IPS-18a (cell line): ENCODE measurements around the gene RIBC1.

ENCODE experiments used
- H3K27ac ChIP-seq: one replicate; pipeline ENCODE4 v1.5.1; 2013; ENCODE audit warnings: low read length
- H3K27me3 ChIP-seq: one replicate; pipeline ENCODE4 v1.6.1; 2013; ENCODE audit warnings: mild to moderate bottlenecking, low read length; ENCODE audit not compliant: control insufficient read depth, insufficient read depth
- H3K36me3 ChIP-seq: one replicate; pipeline ENCODE4 v1.6.1; 2013; ENCODE audit warnings: low read depth, low read length; ENCODE audit not compliant: control insufficient read depth
- H3K4me1 ChIP-seq: one replicate; pipeline ENCODE4 v1.6.1; 2013; ENCODE audit warnings: low read depth, low read length; ENCODE audit not compliant: control insufficient read depth
- H3K4me3 ChIP-seq: one replicate; pipeline ENCODE4 v1.5.1; 2013; ENCODE audit warnings: low read length
- H3K9ac ChIP-seq: one replicate; pipeline ENCODE4 v1.6.1; 2013; ENCODE audit warnings: mild to moderate bottlenecking, low read length, moderate library complexity
- H3K9me3 ChIP-seq: one replicate; pipeline ENCODE4 v1.6.1; 2013; ENCODE audit warnings: low read depth, low read length; ENCODE audit not compliant: control insufficient read depth

The RIBC1 gene

GRCh38 chrX:53422861-53423306 is at the start of gene RIBC1:
RIBC1 (plus strand) TSS chrX:53422873; CDS start chrX:53426277, 3,404 bp downstream.
- Histone ChIP-seq H3K9me3 (no peaks in the 10 kb centered on the region), H3K4me1 (peaks cover 4% of the 10 kb centered on the region), H3K36me3 (no peaks in the 10 kb centered on the region), H3K4me3 (peak within 1 kb of the TSS; percentile 93), H3K9ac (peak within 1 kb of the TSS; percentile 98), H3K27ac (peak within 1 kb of the TSS; percentile 90), H3K27me3 (no peaks in the 10 kb centered on the region)

- Histone ChIP-seq H3K9me3 (peaks cover 12% of the 10 kb centered on the region), H3K27me3 (no peaks in the 10 kb centered on the region), H3K27ac (no peak overlapping the region), H3K36me3 (no peaks in the 10 kb centered on the region), H3K4me3 (no peak overlapping the region), H3K9ac (no peak overlapping the region), H3K4me1 (no peaks in the 10 kb centered on the region)
Measured at GRCh38 chrX:53373307-53373706, 49.4 kb upstream of the RIBC1 start.

- H3K27ac ChIP-seq: no peak overlapping the region
- no peak overlapping the region for H3K9ac ChIP-seq
- no peak overlapping the region for H3K4me3 ChIP-seq
- peaks cover 14% of the 10 kb centered on the region for H3K9me3 ChIP-seq
- no peaks in the 10 kb centered on the region for H3K4me1 ChIP-seq
- H3K36me3 ChIP-seq: peaks cover 3% of the 10 kb centered on the region
- H3K27me3 ChIP-seq: no peaks in the 10 kb centered on the region
Measured at GRCh38 chrX:53374222-53374820, 48.4 kb upstream of the RIBC1 start.

- no peaks in the 10 kb centered on the region for H3K27me3 ChIP-seq
- H3K4me1 ChIP-seq: no peaks in the 10 kb centered on the region
- peaks cover 14% of the 10 kb centered on the region for H3K9me3 ChIP-seq
- H3K36me3 ChIP-seq: peaks cover 9% of the 10 kb centered on the region
- H3K9ac ChIP-seq: no peak overlapping the region
- no peak overlapping the region for H3K4me3 ChIP-seq
- H3K27ac ChIP-seq: no peak overlapping the region
Measured at GRCh38 chrX:53374923-53375322, 47.8 kb upstream of the RIBC1 start.

- no peak overlapping the region for H3K4me3 ChIP-seq
- no peaks in the 10 kb centered on the region for H3K4me1 ChIP-seq
- H3K9me3 ChIP-seq: peaks cover 14% of the 10 kb centered on the region
- peaks cover 16% of the 10 kb centered on the region for H3K36me3 ChIP-seq
- H3K9ac ChIP-seq: no peak overlapping the region
- no peak overlapping the region for H3K27ac ChIP-seq
- H3K27me3 ChIP-seq: no peaks in the 10 kb centered on the region
Measured at GRCh38 chrX:53376888-53377287, 45.8 kb upstream of the RIBC1 start.

GRCh38 chrX:53377464-53377863 is 45.2 kb upstream of the RIBC1 start:
- Histone ChIP-seq H3K4me3 (no peak overlapping the region), H3K27ac (no peak overlapping the region), H3K9ac (no peak overlapping the region), H3K9me3 (peaks cover 14% of the 10 kb centered on the region), H3K4me1 (no peaks in the 10 kb centered on the region), H3K36me3 (peaks cover 21% of the 10 kb centered on the region), H3K27me3 (no peaks in the 10 kb centered on the region)

- Histone ChIP-seq H3K36me3 (peaks cover 35% of the 10 kb centered on the region), H3K9ac (no peak overlapping the region)
Measured at GRCh38 chrX:53379008-53379710, 43.5 kb upstream of the RIBC1 start.

GRCh38 chrX:53379747-53380146 is 42.9 kb upstream of the RIBC1 start:
- H3K27ac ChIP-seq: no peak overlapping the region
- H3K27me3 ChIP-seq: no peaks in the 10 kb centered on the region
- peaks cover 37% of the 10 kb centered on the region for H3K36me3 ChIP-seq
- H3K9ac ChIP-seq: no peak overlapping the region
- no peak overlapping the region for H3K4me3 ChIP-seq
- H3K9me3 ChIP-seq: peaks cover 8% of the 10 kb centered on the region
- H3K4me1 ChIP-seq: no peaks in the 10 kb centered on the region

More at GRCh38 chrX:53379008-53379710, 43.5 kb upstream of the RIBC1 start:
- no peaks in the 10 kb centered on the region for H3K27me3 ChIP-seq
- no peak overlapping the region for H3K4me3 ChIP-seq
- no peak overlapping the region for H3K27ac ChIP-seq
- H3K4me1 ChIP-seq: no peaks in the 10 kb centered on the region
- peaks cover 10% of the 10 kb centered on the region for H3K9me3 ChIP-seq

GRCh38 chrX:53383376-53384076 is 39.1 kb upstream of the RIBC1 start:
- H3K9ac ChIP-seq: no peak overlapping the region
- H3K4me1 ChIP-seq: no peaks in the 10 kb centered on the region
- no peak overlapping the region for H3K4me3 ChIP-seq
- no peak overlapping the region for H3K27ac ChIP-seq
- H3K27me3 ChIP-seq: no peaks in the 10 kb centered on the region
- peaks cover 5% of the 10 kb centered on the region for H3K9me3 ChIP-seq
- peaks cover 46% of the 10 kb centered on the region for H3K36me3 ChIP-seq

- Histone ChIP-seq H3K36me3 (peaks cover 35% of the 10 kb centered on the region), H3K9me3 (peaks cover 5% of the 10 kb centered on the region), H3K27me3 (no peaks in the 10 kb centered on the region), H3K4me3 (no peak overlapping the region), H3K4me1 (no peaks in the 10 kb centered on the region), H3K9ac (no peak overlapping the region), H3K27ac (no peak overlapping the region)
Measured at GRCh38 chrX:53395605-53396298, 26.9 kb upstream of the RIBC1 start.

- no peak overlapping the region for H3K9ac ChIP-seq
- no peaks in the 10 kb centered on the region for H3K4me1 ChIP-seq
- no peak overlapping the region for H3K27ac ChIP-seq
- peaks cover 38% of the 10 kb centered on the region for H3K36me3 ChIP-seq
- H3K9me3 ChIP-seq: peaks cover 13% of the 10 kb centered on the region
- no peaks in the 10 kb centered on the region for H3K27me3 ChIP-seq
- H3K4me3 ChIP-seq: no peak overlapping the region
Measured at GRCh38 chrX:53398216-53398615, 24.5 kb upstream of the RIBC1 start.
